ENCODE data around the gene SGCE.

The SGCE gene

DNA sequence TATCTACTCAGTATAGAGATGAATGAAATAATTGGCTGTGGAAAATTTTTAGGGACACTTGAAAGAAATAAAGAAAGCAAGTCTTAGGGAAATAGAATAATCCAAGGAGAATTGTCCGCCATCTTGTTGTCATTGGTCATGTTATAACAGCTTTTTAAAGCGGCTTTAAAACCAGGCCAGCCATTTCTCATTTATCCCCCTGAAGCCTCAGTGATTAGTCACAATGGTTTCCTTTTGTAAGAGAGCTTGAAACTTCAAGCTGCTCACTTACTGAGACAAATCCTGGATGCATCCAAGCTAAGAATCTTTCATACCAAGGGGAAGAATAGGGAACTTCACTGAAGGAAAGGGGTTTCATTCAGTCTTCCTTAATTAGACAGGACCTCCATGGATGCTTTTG, 67.9 kb downstream of the SGCE start (continued):
- TF ChIP-seq, protein P1, sequence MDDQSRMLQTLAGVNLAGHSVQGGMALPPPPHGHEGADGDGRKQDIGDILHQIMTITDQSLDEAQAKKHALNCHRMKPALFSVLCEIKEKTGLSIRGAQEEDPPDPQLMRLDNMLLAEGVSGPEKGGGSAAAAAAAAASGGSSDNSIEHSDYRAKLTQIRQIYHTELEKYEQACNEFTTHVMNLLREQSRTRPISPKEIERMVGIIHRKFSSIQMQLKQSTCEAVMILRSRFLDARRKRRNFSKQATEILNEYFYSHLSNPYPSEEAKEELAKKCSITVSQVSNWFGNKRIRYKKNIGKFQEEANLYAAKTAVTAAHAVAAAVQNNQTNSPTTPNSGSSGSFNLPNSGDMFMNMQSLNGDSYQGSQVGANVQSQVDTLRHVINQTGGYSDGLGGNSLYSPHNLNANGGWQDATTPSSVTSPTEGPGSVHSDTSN (CRISPR knock-in tag; IDR thresholded peaks at IDR 0.05) = no peak
- no peak for TF ChIP-seq ZNF48 (tag by site-specific recombination; IDR thresholded peaks at IDR 0.05)
- TF ChIP-seq ZBTB11 (tag by site-specific recombination; conservative IDR thresholded peaks at IDR 0.05; ENCODE audit: low read depth) = no peak
- TF ChIP-seq ZNF624 (tag by site-specific recombination; IDR thresholded peaks at IDR 0.05) = no peak
- no peak for TF ChIP-seq ZNF214 (tag by site-specific recombination; IDR thresholded peaks at IDR 0.05; ENCODE audit: borderline replicate concordance)
- TF ChIP-seq ZIC2 (tag by site-specific recombination; IDR thresholded peaks at IDR 0.05) = no peak

DNA sequence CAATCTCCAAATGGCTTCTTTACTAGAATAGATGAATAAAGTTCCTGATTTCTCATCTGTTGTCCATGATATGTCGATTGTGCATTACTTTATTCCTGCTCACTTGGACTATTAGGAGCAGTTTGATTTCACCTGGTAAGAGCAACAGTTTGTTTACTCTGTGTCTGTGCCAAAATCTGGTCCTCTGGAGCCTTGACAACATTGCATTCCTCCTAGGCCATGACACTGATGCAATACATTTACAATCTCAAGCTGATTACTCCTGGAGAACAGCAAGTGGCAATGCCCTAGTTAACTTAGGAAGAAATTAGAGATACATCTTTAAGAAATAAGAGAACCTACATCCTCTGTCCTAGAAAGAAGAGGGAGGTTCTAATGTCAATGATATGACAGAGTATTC, 71.8 kb downstream of the SGCE start:
- TF ChIP-seq TRIM28 (IDR thresholded peaks at IDR 0.05; ENCODE audit: borderline replicate concordance, low read length) = no peak
- TF ChIP-seq FEZF1 (tag by site-specific recombination; IDR thresholded peaks at IDR 0.05) = peak; percentile 11; the same call in 1 of the 2 replicates
- TF ChIP-seq ZBTB10 (tag by site-specific recombination; IDR thresholded peaks at IDR 0.05) = no peak
- TF ChIP-seq ZNF302 (tag by site-specific recombination; IDR thresholded peaks at IDR 0.05; ENCODE audit: low read depth) = no peak
- TF ChIP-seq, protein P2, sequence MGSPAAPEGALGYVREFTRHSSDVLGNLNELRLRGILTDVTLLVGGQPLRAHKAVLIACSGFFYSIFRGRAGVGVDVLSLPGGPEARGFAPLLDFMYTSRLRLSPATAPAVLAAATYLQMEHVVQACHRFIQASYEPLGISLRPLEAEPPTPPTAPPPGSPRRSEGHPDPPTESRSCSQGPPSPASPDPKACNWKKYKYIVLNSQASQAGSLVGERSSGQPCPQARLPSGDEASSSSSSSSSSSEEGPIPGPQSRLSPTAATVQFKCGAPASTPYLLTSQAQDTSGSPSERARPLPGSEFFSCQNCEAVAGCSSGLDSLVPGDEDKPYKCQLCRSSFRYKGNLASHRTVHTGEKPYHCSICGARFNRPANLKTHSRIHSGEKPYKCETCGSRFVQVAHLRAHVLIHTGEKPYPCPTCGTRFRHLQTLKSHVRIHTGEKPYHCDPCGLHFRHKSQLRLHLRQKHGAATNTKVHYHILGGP (tag by site-specific recombination; IDR thresholded peaks at IDR 0.05) = peak; percentile 20; the same call in 1 of the 2 replicates
- TF ChIP-seq SCRT2 (tag by site-specific recombination; IDR thresholded peaks at IDR 0.05) = peak; percentile 77
- ChIA-PET POLR2A (no interaction called here), CTCF (no interaction called here)
- Histone ChIP-seq H3K4me1 (ENCODE audit: control insufficient read depth, insufficient read depth, low read length) (no peaks in the 10 kb centered on the region), H3K27ac (ENCODE audit: extremely low read depth, low read depth, low read length) (no peak overlapping the region), H3K9me3 (ENCODE audit: control insufficient read depth, insufficient read depth, low read depth, low read length) (no peaks in the 10 kb centered on the region), H3K36me3 (ENCODE audit: control insufficient read depth in 2 of 2, insufficient read depth in 1 of 2, low read length in 2 of 2) (peaks cover 0 to 3% of the 10 kb centered on the region in 2 experiments; a peak in 1 of 3 replicates), H3K4me3 (ENCODE audit: low read depth, low read length) (no peak overlapping the region)

GRCh38 chr7:94580601-94581000, 75.3 kb downstream of the SGCE start:
- no peaks in the 10 kb centered on the region for H3K36me3 ChIP-seq (ENCODE audit: control insufficient read depth in 2 of 2, insufficient read depth in 1 of 2, low read length in 2 of 2)
- ChIA-PET CTCF (no interaction called here), POLR2A (no interaction called here)
- no peak overlapping the region for H3K27ac ChIP-seq (ENCODE audit: extremely low read depth, low read depth, low read length)
- no peaks in the 10 kb centered on the region for H3K9me3 ChIP-seq (ENCODE audit: control insufficient read depth, insufficient read depth, low read depth, low read length)
- no peak overlapping the region for H3K4me3 ChIP-seq (ENCODE audit: low read depth, low read length)
- no peaks in the 10 kb centered on the region for H3K4me1 ChIP-seq (ENCODE audit: control insufficient read depth, insufficient read depth, low read length)
- TF ChIP-seq ZNF221 (tag by site-specific recombination; IDR thresholded peaks at IDR 0.05; ENCODE audit: borderline replicate concordance) (no peak), ZNF664 (tag by site-specific recombination; IDR thresholded peaks at IDR 0.05) (no peak), ZSCAN30 (tag by site-specific recombination; IDR thresholded peaks at IDR 0.05) (no peak), ZBTB8A (tag by site-specific recombination; IDR thresholded peaks at IDR 0.05) (no peak), ZNF10 (tag by site-specific recombination; IDR thresholded peaks at IDR 0.05) (no peak), HOXA7 (CRISPR knock-in tag; IDR thresholded peaks at IDR 0.05; ENCODE audit: borderline replicate concordance) (no peak), ZNF596 (tag by site-specific recombination; IDR thresholded peaks at IDR 0.05) (no peak), KLF8 (tag by site-specific recombination; IDR thresholded peaks at IDR 0.05) (no peak), ZNF2 (tag by site-specific recombination; IDR thresholded peaks at IDR 0.05) (no peak), ZBTB1 (tag by site-specific recombination; IDR thresholded peaks at IDR 0.05) (no peak), FEZF1 (tag by site-specific recombination; IDR thresholded peaks at IDR 0.05) (no peak), ZNF777 (tag by site-specific recombination; IDR thresholded peaks at IDR 0.05; ENCODE audit: borderline replicate concordance) (no peak), RBAK (tag by site-specific recombination; IDR thresholded peaks at IDR 0.05) (no peak)
- TF ChIP-seq, protein P3, sequence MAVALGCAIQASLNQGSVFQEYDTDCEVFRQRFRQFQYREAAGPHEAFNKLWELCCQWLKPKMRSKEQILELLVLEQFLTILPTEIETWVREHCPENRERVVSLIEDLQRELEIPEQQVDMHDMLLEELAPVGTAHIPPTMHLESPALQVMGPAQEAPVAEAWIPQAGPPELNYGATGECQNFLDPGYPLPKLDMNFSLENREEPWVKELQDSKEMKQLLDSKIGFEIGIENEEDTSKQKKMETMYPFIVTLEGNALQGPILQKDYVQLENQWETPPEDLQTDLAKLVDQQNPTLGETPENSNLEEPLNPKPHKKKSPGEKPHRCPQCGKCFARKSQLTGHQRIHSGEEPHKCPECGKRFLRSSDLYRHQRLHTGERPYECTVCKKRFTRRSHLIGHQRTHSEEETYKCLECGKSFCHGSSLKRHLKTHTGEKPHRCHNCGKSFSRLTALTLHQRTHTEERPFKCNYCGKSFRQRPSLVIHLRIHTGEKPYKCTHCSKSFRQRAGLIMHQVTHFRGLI (tag by site-specific recombination; IDR thresholded peaks at IDR 0.05) = no peak

Measured in HEK293 (cell line).